Colonic mucosa (tissue), 4 donors: ENCODE measurements around the gene ALDH3B1. TPM values are rescaled to one million over a fixed set of nuclear protein-coding genes. Genes with fewer than 3 reads are reported as not detected.

Source experiments
- DNase-seq: peaks from one replicate; pipeline ENCODE4 v3.0.0-alpha.2; 2020
- H3K27ac ChIP-seq: fragments of 200-600 bp; one replicate; pipeline ENCODE4 v1.8.0; 2021
- H3K27me3 ChIP-seq: fragments of 200-600 bp; one replicate; pipeline ENCODE4 v1.8.0; 2021
- H3K36me3 ChIP-seq: fragments of 200-600 bp; one replicate; pipeline ENCODE4 v1.8.0; 2021
- H3K4me1 ChIP-seq: fragments of 200-600 bp; one replicate; pipeline ENCODE4 v1.8.0; 2021; ENCODE audit warnings: mild to moderate bottlenecking
- H3K4me3 ChIP-seq: fragments of 200-600 bp; one replicate; pipeline ENCODE4 v1.8.0; 2021
- H3K9ac ChIP-seq, 2 donors: one replicate each; pipeline ENCODE4 v1.7.0; 2013; ENCODE audit warnings: control low read depth in 2 of 2, low read depth in 2 of 2, low read length in 2 of 2
- H3K9me3 ChIP-seq: fragments of 200-600 bp; one replicate; pipeline ENCODE4 v1.8.0; 2021
- CTCF ChIP-seq: fragments of 200-600 bp; IDR thresholded peaks from one replicate; pipeline ENCODE4 v1.8.0; 2022; ENCODE audit warnings: antibody characterized with exemption, mild to moderate bottlenecking
- intact Hi-C: fragments of 100-400 bp; cut with DNase I; formaldehyde crosslinking; loops from one replicate; pipeline ENCODE4 v1.14.1; 2022
- total RNA-seq, 2 donors: library from RNA; stranded (reverse); fragmentation: NEBNext Ultra II Directional in 1 of 2; extraction: Animal tissue kit (Norgen Biotek cat#: 25700) in 1 of 2; gene quantifications; one replicate each; pipeline ENCODE4 v1.2.1, GENCODE V29; 2021
- donor health status: healthy.
- donor health status: DM: no; HTN: no; CAD: no.
- donor health status: DM: no; HTN: no; CAD: no.

The ALDH3B1 gene
- total RNA-seq, 2 donors from 2014 or later = 17.7 to 18.8 TPM

- intact Hi-C loops = loop anchor here (10.0 kb wide), 1 partner anchor 164 kb away; no protein-coding TSS in a partner anchor
- Histone ChIP-seq H3K9me3 (no peaks in the 10 kb centered on the region), H3K4me1 (peaks cover 18% of the 10 kb centered on the region), H3K27me3 (no peaks in the 10 kb centered on the region), H3K9ac (peak overlapping the region; percentile 87 to 92), H3K36me3 (peaks cover 17% of the 10 kb centered on the region), H3K4me3 (peak overlapping the region; percentile 86), H3K27ac (peak overlapping the region; percentile 70)
- TF ChIP-seq CTCF = no peak
- peak; percentile 21 for DNase-seq
Observed at GRCh38 chr11:68040957-68041591, 30.9 kb downstream of the ALDH3B1 start.

GRCh38 chr11:68041617-68042218, 31.6 kb downstream of the ALDH3B1 start:
- Histone ChIP-seq H3K36me3 (peaks cover 18% of the 10 kb centered on the region), H3K9me3 (no peaks in the 10 kb centered on the region), H3K4me1 (peaks cover 18% of the 10 kb centered on the region), H3K4me3 (no peak overlapping the region), H3K9ac (no peak overlapping the region), H3K27me3 (no peaks in the 10 kb centered on the region), H3K27ac (no peak overlapping the region)
- intact Hi-C loops = loop anchor here (10.0 kb wide), 1 partner anchor 163 kb away; no protein-coding TSS in a partner anchor
- no peak for TF ChIP-seq CTCF
- no peak for DNase-seq

GRCh38 chr11:68042219-68043028, 32.3 kb downstream of the ALDH3B1 start:
- no peak for DNase-seq
- H3K4me1 ChIP-seq = peaks cover 18% of the 10 kb centered on the region
- H3K9ac ChIP-seq = peak overlapping the region in 1 of 2 donors; percentile 24
- peaks cover 18% of the 10 kb centered on the region for H3K36me3 ChIP-seq
- intact Hi-C loops = loop anchor here (10.0 kb wide), 1 partner anchor 162 kb away; no protein-coding TSS in a partner anchor
- no peaks in the 10 kb centered on the region for H3K27me3 ChIP-seq
- no peak overlapping the region for H3K4me3 ChIP-seq
- no peak for TF ChIP-seq CTCF
- no peaks in the 10 kb centered on the region for H3K9me3 ChIP-seq
- no peak overlapping the region for H3K27ac ChIP-seq

- intact Hi-C loops = loop anchor here (10.0 kb wide), 1 partner anchor 162 kb away; no protein-coding TSS in a partner anchor
- peak overlapping the region in 1 of 2 donors; percentile 24 for H3K9ac ChIP-seq
- H3K4me3 ChIP-seq = no peak overlapping the region
- no peaks in the 10 kb centered on the region for H3K27me3 ChIP-seq
- DNase-seq = no peak
- H3K36me3 ChIP-seq = peaks cover 18% of the 10 kb centered on the region
- no peak for TF ChIP-seq CTCF
- H3K4me1 ChIP-seq = peaks cover 16% of the 10 kb centered on the region
- no peak overlapping the region for H3K27ac ChIP-seq
- no peaks in the 10 kb centered on the region for H3K9me3 ChIP-seq
Observed at GRCh38 chr11:68043029-68043348, 32.9 kb downstream of the ALDH3B1 start.

- no peak for DNase-seq
- intact Hi-C loops = loop anchor here (10.0 kb wide), 1 partner anchor 161 kb away; no protein-coding TSS in a partner anchor
Observed at GRCh38 chr11:68043349-68044144, 33.4 kb downstream of the ALDH3B1 start.

More at GRCh38 chr11:68043349-68044144, 33.4 kb downstream of the ALDH3B1 start:
- peaks cover 18% of the 10 kb centered on the region for H3K36me3 ChIP-seq
- no peak overlapping the region for H3K27ac ChIP-seq
- H3K27me3 ChIP-seq = no peaks in the 10 kb centered on the region
- H3K4me3 ChIP-seq = no peak overlapping the region
- H3K9me3 ChIP-seq = no peaks in the 10 kb centered on the region
- H3K4me1 ChIP-seq = peaks cover 10% of the 10 kb centered on the region
- peak overlapping the region in 1 of 2 donors; percentile 24 for H3K9ac ChIP-seq
- no peak for TF ChIP-seq CTCF
